H1 (cell line): ENCODE measurements around the gene GYS2. TPM values are rescaled to one million over a fixed set of nuclear protein-coding genes. Genes with fewer than 3 reads are reported as not detected.

Experiments
- BACH1 ChIP-seq: IDR thresholded peaks from 2 replicates; pipeline ENCODE4 v1.6.1; 2012; ENCODE audit warnings: low read length, improper control_type of control experiment
- CREB1 ChIP-seq: IDR thresholded peaks from 2 replicates; pipeline ENCODE4 v1.6.1; 2012; ENCODE audit warnings: inconsistent platforms
- polyA plus RNA-seq, 7 experiments: library from polyadenylated mRNA; depleted of rRNA in 3 of 7; stranded (reverse) in 5 of 7; unstranded in 2 of 7; fragments of >200 nt in 5 of 7; fragments of 200-250 nt in 2 of 7; gene quantifications; 1 replicate in 5 of 7; 2 replicates in 1 of 7; 4 replicates in 1 of 7; pipeline versions ENCODE4 v1.2.1 to v1.2.3, GENCODE V29; 2011 to 2013; ENCODE audit warnings: missing spikeins in 2 of 7, mixed read lengths in 2 of 7
- total RNA-seq: library from RNA; stranded (reverse); fragmentation: NEBNext Ultra II Directional; extraction: Animal tissue kit (Norgen Biotek cat#: 25700); gene quantifications from 2 replicates; pipeline ENCODE4 v1.2.1, GENCODE V29; 2021

GYS2 gene
- total and polyA plus RNA-seq, 2 of the 8 experiments (the other 6 are each of a cell fraction or from before 2014, with no cell fraction given): not detected

GRCh38 chr12:21502872-21503271 is 101.8 kb downstream of the GYS2 start (continued):
- TF ChIP-seq BACH1 (no peak), CREB1 (no peak)
